ENCODE results near the gene CDC73.

DNA sequence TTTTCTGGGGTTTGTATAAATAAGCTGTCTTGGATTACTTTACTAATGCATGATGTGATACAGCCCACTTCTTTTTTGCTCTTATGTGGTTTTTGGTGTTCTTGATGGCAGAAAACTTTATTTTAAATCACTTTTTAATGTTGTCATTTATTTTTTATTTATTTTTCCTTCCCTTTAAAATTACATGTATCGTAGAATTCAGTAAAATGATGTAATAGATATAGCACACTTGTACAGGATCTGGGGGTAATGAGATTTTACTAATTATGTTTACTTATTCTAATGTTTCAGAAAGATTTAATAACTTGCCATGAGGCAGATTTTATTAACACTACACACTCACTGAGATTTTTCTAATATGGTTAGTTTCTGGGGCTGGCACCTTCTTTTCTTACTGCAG lies 65.3 kb downstream of the CDC73 start:
- no peak for TF ChIP-seq POLR2A (IDR thresholded peaks at IDR 0.05)
- TF ChIP-seq, protein P1, sequence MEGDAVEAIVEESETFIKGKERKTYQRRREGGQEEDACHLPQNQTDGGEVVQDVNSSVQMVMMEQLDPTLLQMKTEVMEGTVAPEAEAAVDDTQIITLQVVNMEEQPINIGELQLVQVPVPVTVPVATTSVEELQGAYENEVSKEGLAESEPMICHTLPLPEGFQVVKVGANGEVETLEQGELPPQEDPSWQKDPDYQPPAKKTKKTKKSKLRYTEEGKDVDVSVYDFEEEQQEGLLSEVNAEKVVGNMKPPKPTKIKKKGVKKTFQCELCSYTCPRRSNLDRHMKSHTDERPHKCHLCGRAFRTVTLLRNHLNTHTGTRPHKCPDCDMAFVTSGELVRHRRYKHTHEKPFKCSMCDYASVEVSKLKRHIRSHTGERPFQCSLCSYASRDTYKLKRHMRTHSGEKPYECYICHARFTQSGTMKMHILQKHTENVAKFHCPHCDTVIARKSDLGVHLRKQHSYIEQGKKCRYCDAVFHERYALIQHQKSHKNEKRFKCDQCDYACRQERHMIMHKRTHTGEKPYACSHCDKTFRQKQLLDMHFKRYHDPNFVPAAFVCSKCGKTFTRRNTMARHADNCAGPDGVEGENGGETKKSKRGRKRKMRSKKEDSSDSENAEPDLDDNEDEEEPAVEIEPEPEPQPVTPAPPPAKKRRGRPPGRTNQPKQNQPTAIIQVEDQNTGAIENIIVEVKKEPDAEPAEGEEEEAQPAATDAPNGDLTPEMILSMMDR (IDR thresholded peaks at IDR 0.05) = no peak

All from body of pancreas (tissue), 4 donors.